HG03342 (cell line): Measurements from ENCODE around the gene USP5.

Experiments
- ATAC-seq: cut with Tn5 transposase; IDR thresholded peaks from one replicate; pipeline ENCODE4 v1.9.1; 2021; ENCODE audit warnings: mild to moderate bottlenecking, moderate library complexity; ENCODE audit not compliant: unreplicated experiment

USP5 gene

DNA sequence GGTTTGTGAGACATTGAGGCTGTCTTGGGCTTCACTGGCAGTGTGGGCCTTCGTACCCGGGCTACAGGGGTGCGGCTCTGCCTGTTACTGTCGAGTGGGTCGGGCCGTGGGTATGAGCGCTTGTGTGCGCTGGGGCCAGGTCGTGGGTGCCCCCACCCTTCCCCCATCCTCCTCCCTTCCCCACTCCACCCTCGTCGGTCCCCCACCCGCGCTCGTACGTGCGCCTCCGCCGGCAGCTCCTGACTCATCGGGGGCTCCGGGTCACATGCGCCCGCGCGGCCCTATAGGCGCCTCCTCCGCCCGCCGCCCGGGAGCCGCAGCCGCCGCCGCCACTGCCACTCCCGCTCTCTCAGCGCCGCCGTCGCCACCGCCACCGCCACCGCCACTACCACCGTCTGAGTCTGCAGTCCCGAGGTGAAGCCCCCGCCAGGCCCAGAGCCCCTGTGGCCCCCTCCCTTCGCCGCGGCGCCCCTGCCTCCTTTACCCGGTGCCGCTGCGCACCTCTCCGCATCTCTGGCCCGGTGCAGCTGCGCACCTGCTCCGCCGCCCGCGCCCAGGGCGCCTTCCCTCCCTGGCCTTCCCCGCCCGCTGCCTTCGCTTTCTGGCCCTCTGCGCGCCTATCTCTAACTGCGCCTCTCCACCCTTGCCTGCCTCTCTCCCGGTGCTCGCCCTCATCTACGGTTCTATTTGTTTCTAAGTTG lies 62.4 kb downstream of the USP5 start, which contains the start of gene ENO2:
Gene ENO2 (plus strand): TSS at position 335 of the 701 bp plus-strand sequence. CDS start 1,253 bp downstream, outside the sequence.
- ATAC-seq, result no peak

GRCh38 chr12:6914947-6915788 lies 63.2 kb downstream of the USP5 start:
- no peak for ATAC-seq

DNA sequence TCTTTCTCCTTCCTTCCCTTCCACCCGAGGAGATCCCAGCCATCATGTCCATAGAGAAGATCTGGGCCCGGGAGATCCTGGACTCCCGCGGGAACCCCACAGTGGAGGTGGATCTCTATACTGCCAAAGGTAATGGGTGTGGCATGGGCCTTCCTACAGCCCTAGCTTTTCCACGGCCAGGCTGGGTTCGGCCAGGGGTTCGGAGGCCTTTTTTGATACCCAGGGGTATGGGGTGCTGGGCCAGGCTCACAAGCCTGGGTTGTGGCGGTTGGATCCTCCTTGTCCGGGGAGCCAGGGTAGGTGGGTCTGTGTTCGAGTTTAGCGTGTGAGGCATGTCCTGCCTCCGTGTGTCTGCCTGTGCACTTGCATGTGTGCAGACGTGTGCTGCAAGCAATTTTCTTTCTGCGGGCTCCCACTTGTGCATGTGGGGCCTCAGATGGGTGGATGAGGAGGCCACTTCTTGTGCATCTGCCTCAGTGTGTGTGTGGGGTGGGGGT lies 63.9 kb downstream of the USP5 start:
- no peak for ATAC-seq
